ENCODE data around the gene COA8.

The COA8 gene

GRCh38 chr14:103537175-103537990 lies 25.4 kb upstream of the COA8 start:
- DNase-seq, result no peak

DNA sequence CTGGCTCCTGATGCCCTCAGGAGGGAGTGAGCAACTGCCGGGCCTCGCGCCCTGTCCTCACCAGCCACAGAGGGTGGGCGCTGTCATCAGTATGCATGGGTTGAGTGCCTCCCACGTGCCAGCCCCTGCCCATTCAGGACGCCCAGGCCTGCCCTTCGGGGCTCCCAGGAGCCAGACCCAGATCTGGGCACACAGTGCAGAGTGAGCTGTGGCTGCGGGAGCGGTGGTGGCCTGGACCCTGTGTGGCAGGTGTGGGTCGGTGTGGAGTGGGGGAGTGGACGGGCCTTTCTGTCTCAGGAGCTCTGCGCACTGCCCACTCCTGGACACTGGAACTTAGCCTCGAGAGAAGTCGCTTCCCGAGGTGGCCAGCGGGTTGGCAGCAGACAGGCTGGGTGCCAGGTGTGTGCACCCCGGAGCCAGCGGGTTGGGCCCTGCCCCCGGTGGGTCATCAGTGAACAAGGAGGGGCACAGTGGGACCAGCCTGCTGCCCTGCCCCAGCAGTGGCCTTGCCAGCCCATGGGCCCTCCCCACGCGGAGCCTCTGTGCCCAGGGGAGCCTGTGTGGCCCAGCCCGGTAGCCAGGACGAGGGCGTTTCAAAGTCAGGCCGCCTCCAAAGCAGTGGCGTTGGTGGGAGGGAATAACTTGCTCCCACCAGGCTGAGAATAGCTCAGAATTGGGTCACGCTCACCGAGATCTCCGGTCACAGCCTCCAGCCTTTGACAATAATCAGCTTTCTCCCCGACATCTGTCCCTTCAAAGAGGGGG lies 24.3 kb upstream of the COA8 start:
- no peak for DNase-seq

GRCh38 chr14:103539056-103539825 lies 23.5 kb upstream of the COA8 start:
- no peak for DNase-seq

DNA sequence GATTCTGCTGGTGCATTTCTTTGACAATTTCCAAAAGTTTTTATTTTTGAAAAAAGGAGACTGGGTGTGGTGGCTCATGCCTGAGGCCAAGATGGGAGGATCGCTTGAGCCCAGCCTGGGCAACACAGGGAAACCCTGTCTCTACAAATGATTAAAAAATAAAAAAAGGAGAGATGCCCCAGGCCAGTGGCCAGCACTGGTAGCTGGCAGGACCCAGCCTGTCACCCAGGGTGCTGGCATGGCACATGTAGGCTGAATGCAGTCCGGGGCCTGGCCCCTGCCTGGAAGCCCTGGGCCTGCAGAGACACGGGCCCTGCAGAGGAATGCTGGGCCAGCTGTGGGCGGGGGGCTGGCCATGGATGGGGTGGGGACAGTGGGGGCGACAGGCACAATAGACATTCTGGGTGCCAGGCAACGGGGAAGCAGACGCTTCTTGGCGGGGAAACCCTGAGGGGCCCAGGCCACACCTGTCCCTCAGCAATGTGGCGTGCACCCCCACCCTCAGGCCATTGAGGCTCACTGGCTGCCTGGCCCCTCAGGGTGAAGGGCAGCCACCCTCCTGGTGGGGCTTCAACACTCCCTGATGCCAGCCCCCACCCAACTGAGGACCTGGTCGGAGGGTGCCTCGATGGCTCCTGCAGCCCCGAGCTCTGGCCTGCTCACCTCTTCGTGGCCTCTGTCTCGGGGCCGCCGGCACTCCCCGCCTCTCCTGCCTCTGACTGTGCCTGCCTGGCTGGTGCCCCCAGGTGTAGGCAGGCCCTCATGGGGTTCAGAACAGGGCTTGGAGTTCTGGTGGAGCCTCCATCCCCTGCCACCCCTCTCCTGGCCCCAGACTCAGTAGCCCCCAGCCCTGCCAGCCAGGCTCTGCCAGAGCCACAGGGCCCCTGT lies 21.7 kb upstream of the COA8 start:
- no peak for DNase-seq

GRCh38 chr14:103541709-103542604 lies 20.8 kb upstream of the COA8 start:
- DNase-seq, result peak; percentile 43

DNA sequence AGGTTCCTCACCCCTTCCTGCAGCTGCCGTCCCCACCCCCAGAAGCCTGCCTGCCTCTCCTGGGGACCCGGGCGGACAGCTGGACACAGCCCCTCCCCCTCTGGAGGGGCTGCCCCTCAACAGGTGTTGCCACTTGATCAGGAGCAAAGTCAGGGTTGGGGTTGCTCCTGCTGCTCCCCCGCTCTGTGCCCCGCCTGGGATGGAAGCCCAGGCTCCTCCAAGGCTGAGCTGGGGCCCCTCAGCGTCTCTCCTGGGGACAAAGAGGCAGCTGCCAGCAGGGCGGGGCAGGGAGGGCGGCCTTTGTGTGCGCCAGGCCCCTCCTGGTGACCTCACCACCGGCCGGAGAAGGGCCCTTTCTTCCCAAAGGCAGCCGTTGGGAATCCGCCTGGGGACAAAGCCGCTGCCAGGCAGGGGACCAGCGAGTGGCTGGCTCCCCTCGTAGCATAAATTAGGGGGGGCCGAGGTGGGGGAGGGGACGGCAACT lies 20.1 kb upstream of the COA8 start:
- peak; percentile 75 for DNase-seq

GRCh38 chr14:103543140-103543539 lies 19.6 kb upstream of the COA8 start:
- DNase-seq, result peak; percentile 58

- no peak for DNase-seq
These were observed 18.9 kb upstream of the COA8 start for GRCh38 chr14:103543721-103544387.

DNA sequence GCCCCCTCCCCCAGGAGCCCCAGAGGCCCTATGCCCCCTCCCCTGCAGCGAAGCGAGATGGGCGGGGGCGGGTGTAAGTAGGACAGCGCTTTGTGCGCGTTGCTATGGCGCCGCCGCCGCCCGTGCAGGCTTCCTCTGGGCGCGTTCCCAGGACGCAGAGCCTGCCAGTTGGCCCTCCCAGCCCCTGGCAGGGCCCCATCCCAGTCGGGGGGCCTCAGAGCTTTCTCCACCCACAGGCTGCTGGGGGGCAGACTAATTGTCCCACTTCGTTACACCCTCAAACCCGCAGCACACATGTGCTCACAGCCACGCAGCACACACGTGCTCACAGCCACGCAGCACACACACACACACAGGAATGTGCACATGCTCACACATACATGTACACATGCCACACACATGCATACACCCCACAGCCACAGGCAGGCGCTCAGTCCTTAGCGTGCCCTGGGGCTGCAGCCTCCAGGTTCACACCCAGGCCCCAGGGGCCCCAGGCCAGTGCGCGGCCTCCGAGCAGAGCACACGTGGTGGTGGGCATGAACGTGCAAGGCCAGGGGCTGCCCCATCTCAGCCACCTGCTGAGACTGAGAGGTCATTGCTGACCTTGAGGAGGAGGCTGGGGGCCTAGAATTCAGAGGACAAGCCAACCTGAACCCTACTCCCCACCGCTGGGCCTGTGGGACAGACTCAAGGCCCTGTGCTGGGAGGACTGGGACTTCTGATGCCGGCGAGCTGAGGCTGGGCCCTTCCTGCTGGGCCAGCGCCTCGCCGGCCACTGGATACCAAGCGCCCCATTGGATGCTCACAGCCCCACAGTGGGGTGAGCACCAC lies 18.2 kb upstream of the COA8 start:
- peak; percentile 46 for DNase-seq

DNA sequence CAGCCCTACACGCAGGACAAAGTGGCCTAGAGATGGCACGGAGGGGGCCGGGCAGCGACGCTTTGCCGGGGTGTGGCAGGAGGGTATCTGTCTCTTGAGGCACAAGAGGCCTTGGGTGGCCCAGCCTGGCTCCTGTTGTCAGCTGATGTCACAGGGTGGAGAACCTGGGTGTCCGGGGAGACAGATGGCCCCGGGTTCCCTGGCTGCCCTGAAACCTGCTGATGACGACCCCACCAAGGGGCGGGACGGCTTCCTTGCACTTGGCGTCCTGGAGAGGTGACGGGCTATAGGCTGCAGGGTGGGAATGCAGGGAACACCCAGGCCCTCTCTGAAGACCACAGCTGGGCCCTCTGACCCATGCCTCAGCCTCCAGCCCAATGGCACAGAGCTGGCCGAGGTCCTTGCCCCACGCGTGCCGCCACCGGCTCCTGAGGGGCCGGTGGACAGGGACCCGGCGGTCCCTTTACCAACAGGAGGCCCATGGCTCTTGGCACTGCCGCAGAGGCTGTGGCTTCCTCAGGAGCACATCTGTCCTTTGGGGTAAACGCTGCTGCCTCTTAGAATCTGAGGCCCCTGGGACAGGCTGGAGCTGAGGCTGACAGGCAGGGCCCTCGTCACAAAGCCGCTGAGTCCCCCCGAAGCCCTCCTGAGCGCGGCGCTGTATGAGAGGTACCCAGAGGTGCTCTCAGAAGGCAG lies 17.4 kb upstream of the COA8 start:
- DNase-seq, result no peak

- DNase-seq, result no peak
These were observed 16.7 kb upstream of the COA8 start for GRCh38 chr14:103545915-103546651.

DNA sequence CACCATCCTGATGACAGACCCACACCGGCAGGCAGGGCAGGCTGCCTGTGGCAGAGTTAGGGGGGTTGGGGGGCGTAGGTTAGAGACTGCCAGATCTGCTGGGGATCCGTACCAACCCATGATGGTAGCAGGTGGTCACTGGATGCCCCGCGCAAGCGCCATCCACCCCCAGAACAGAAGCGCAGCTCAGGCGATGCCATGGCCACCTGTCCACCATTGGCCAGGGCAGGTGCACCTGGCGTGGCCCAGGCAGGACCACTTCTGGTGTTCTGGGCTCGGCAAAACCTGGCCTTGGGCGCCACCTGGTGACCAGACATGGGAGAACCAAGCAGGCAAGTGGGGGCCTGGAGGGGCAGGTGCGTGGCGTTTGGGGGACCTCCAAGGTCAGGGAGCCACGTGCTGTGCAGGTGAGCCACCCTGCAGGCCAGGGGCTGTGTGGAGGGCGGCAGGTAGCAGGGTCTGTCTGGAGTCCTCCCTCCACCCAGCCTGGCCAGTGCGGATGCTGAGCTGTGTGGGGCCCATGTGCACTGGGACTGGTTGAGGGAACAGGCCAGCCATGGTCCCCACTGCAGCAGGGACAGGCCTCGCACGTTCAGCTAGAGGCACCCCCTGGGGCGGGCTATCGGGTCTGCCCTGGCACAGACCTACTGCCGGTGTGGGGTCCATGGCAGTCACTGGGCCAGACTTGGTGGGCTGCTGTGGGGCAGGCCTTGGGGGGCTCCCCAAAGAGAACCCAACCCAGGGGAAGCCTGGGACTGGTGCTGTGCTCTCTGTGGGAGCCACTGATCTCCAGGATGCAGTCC lies 15.9 kb upstream of the COA8 start:
- DNase-seq, result peak; percentile 64

DNA sequence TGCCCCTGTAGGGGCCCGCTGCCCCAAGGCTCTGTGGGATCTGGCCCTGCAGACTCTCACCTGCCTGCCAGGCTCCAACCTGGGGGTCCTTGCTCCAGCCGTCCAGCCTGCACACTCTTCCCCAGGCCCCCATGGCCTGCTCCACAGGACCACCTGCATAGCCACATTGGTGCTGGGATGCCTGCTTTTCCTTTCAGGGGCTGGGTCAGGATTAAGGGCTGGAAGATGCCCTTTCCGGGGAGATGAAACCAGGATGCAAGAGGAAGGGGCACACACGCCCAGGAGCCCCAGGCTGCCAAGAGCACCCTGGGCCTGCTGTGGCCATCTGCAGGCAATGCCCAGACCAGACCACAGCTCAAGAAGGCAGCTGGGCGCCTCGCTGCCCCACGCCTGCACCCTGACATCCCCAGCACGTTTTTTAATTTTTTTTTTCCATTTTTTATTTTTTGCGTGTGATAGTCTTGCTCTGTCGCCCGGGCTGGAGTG lies 15.3 kb upstream of the COA8 start:
- no peak for DNase-seq

DNA sequence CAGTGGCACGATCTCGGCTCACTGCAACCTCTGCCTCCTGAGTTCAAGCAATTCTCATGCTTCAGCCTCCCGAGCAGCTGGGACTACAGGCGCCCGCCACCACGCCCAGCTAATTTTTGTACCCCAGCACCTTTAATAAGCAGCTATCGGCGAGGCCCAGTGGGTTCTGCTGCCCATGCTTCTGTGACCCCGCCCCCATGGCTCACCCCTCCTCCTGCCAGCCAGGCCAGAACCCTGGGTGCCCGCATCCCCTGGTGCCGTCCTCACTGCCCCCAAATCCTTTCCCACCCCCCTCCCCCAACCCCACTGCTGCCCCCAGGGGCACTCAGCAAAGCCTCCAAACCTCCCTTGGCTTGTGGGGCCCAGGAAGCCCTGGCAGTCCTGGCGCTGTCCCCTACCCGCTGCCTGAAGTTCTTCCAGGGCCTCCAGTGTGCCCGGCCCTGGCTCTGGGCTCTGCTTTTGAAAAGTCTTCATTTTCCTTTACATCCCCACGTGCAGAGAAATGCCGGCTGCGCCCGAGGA lies 14.8 kb upstream of the COA8 start:
- DNase-seq, result no peak

DNA sequence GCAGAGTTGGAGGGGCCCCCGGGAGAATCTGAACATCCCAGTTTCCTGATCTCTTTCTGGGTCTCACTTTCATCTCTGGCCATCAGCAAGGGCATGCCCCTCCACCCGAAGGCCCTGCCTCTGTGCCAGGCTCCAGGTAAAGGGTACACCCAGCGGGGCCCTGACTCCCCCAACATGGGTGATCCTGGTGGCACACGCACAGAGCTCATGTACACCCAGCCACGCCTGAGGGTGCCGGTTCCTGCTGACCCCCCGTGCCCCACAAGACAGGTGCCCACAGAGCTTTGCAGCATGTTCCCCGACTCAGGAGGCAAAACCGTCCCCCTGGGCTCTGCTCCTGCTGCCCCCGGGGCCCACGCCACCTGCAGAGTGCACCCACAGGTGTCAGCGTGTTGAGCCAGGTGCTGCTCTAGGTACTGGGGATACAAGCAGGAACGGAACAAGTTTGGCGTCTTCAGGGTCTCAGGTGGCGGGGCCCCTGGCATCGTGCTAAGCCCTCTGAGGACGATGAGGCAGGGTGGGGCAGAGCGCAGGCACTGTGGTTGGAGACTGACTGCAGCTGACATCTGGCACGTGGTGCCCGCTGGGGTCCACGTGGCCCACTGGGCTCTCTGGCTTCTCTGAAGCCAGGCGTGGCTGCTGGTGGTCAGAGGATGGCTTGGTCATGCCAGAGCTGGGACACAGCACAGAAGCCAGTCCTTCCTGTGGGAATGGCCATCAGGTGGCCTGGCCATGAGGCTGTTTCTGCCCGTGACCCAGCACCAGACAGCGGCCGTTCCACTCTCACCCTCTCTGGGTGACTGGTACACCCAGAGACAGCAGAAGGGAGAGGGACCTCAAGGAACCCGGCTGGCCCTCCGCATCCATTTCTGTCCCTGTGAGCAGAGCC lies 14.1 kb upstream of the COA8 start:
- DNase-seq, result no peak

Measured in NCI-H1092 (cell line).